D721Med (cell line): ENCODE results near the gene SLC22A3.

Experiments
- DNase-seq: peaks from one replicate; pipeline ENCODE4 v3.0.0; 2011; ENCODE audit warnings: low spot score; ENCODE audit not compliant: insufficient read length
- FAIRE-seq: peaks from 2 replicates; lab custom pipeline; 2011; peaks lifted over from hg19 to GRCh38; lab: Jason Lieb, UNC
- TF ChIP-seq, protein P1 (sequence below): IDR thresholded peaks from 2 replicates; pipeline ENCODE4 v1.5.1; 2012; ENCODE audit warnings: mild to moderate bottlenecking, control low read depth; ENCODE audit not compliant: insufficient read depth; ENCODE audit errors: missing control alignments

Gene SLC22A3

DNA sequence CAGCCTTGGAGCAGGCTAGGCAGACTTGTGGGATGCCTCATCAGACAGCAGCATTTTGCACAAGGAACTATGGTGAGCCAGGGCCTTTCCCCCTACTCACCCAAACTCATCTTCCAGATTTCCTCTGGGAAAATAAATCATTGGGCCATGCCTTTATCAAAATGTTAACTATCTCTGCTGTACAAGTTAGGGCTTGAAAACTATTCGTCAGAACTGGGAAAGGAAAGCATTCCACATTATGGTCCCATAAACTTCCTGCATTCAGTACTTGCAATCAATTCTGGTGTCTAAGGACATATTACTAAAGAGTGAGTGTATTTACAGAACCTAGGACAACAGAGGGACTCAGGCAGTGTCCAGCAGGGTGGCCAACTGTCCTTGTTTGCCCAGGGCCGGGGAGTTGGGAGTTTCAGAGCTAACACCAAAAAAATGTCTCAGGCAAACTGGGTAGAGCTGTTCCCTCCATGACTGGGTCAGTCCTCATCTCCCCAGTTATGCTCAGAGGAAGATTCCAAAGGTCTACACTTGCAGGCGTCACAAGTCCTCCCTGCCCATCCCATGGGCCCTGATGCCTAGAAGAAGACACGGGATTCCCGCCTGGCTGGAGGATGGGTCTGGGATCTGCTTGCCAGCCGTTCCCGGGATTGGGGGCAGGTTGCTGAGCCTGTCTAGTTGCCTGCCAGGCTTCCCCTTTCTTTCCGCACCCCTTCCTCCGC lies 72.2 kb downstream of the SLC22A3 start:
- no peak for FAIRE-seq
- TF ChIP-seq, protein P1, sequence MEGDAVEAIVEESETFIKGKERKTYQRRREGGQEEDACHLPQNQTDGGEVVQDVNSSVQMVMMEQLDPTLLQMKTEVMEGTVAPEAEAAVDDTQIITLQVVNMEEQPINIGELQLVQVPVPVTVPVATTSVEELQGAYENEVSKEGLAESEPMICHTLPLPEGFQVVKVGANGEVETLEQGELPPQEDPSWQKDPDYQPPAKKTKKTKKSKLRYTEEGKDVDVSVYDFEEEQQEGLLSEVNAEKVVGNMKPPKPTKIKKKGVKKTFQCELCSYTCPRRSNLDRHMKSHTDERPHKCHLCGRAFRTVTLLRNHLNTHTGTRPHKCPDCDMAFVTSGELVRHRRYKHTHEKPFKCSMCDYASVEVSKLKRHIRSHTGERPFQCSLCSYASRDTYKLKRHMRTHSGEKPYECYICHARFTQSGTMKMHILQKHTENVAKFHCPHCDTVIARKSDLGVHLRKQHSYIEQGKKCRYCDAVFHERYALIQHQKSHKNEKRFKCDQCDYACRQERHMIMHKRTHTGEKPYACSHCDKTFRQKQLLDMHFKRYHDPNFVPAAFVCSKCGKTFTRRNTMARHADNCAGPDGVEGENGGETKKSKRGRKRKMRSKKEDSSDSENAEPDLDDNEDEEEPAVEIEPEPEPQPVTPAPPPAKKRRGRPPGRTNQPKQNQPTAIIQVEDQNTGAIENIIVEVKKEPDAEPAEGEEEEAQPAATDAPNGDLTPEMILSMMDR: no peak
- DNase-seq: no peak

DNA sequence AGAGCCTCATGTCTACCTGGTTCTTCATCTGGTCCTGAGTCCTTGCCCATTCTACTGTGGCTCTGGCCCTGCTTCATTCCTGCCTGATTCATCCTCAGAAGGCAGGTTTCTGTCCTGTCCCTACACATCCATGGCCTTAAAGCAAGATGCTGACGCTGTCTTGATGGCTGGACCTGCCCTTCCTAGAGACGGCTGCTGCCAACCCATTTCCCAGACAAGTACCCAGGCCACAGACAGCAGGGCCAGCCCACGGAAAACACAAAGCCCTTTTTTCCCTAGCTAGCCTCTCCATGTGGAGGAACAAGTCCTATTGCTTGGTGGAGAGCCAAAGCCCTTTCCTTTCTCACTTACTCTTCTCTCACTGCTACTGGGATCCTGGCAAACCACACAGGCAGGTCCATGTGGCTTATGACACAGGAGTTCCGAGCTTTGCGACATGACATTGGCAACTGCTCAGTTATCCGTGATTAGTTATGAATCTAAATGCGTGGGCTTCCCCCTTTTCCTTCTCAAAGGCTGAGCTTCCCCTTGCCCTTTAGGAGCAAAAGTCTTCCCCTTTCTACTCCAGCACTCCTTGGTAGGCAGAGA lies 72.9 kb downstream of the SLC22A3 start:
- TF ChIP-seq, protein P1: no peak
- DNase-seq (no peak), FAIRE-seq (no peak)

- FAIRE-seq: no peak
- DNase-seq: no peak
- TF ChIP-seq, protein P1: no peak
Measured at GRCh38 chr6:160421854-160422253, 73.7 kb downstream of the SLC22A3 start.

GRCh38 chr6:160424256-160424655 lies 76.1 kb downstream of the SLC22A3 start:
- FAIRE-seq (no peak), DNase-seq (no peak)
- TF ChIP-seq, protein P1: no peak

- DNase-seq: no peak
- TF ChIP-seq, protein P1: no peak
- no peak for FAIRE-seq
Measured at GRCh38 chr6:160426136-160426535, 78.0 kb downstream of the SLC22A3 start.

DNA sequence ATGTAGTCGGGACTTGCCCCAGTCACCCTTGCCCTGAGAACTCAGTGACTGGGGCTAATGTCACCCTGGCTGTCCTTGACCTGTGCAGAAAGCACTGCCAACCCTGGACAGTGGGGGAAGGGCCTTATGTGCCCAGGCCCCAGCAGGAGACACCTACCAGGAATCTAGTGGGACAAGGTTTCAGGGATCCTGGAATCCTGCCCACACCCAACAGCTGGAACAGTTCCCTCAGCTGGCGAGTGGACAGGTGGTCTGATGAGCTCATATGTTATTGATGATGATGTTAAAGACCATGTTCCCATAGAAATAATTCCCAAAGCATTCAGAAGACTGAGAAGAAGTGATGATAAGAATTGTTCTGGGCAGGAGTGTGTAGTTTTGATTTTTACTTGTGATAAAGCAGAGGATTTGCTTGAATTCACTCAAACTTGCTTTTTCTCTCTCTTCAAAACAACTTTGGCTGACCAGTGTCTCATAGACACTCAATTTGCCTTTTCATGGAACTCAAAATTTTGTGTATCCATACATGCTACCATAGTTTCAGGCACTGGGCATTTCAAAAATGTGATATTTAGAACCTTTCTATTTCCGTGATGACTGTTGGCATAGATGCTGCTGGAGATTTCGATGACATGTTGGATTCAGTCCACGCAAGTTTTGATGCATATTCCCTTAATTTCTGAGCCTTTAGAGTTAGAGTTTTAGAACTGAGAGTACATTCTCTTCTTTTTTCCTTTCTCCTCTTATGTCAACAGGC lies 79.3 kb downstream of the SLC22A3 start:
- FAIRE-seq (no peak), DNase-seq (no peak)
- TF ChIP-seq, protein P1: no peak
